Neural cell (in vitro differentiated cells): ENCODE results near the gene HLA-DQA1.

Source experiments
- EP300 ChIP-seq: fragments of 450-650 bp; conservative IDR thresholded peaks from 2 replicates; pipeline ENCODE4 v1.6.1; 2014; ENCODE audit warnings: antibody characterized with exemption, mild to moderate bottlenecking, moderate library complexity; ENCODE audit not compliant: poor library complexity, severe bottlenecking
- EZH2 ChIP-seq: fragments of 200-600, 300-800 bp; shearing (Covaris generic), sonication (generic); IDR thresholded peaks from 2 replicates; pipeline ENCODE4 v1.6.1; 2014; ENCODE audit warnings: antibody characterized with exemption, low read length, borderline replicate concordance, mild to moderate bottlenecking; ENCODE audit not compliant: insufficient read depth, poor library complexity, severe bottlenecking
- MXI1 ChIP-seq: fragments of 450-650 bp; conservative IDR thresholded peaks from 2 replicates; pipeline ENCODE4 v1.6.1; 2014; ENCODE audit warnings: antibody characterized with exemption, mild to moderate bottlenecking; ENCODE audit not compliant: poor library complexity, severe bottlenecking
- SMC3 ChIP-seq: fragments of 450-650 bp; conservative IDR thresholded peaks from 2 replicates; pipeline ENCODE4 v1.6.1; 2014; ENCODE audit warnings: antibody characterized with exemption, mild to moderate bottlenecking, moderate library complexity; ENCODE audit not compliant: poor library complexity
- TAF1 ChIP-seq: IDR thresholded peaks from 2 replicates; pipeline ENCODE4 v1.6.1; 2012; ENCODE audit warnings: low read depth
- TF ChIP-seq, protein P1 (sequence below): fragments of 450-650 bp; IDR thresholded peaks from 2 replicates; pipeline ENCODE4 v1.5.1; 2014; ENCODE audit warnings: antibody characterized with exemption, mild to moderate bottlenecking, moderate library complexity; ENCODE audit not compliant: poor library complexity, severe bottlenecking
- TF ChIP-seq, protein P2 (sequence below): IDR thresholded peaks from 2 replicates; pipeline ENCODE4 v1.6.1; 2012; ENCODE audit warnings: borderline replicate concordance

- TF ChIP-seq, protein P1, sequence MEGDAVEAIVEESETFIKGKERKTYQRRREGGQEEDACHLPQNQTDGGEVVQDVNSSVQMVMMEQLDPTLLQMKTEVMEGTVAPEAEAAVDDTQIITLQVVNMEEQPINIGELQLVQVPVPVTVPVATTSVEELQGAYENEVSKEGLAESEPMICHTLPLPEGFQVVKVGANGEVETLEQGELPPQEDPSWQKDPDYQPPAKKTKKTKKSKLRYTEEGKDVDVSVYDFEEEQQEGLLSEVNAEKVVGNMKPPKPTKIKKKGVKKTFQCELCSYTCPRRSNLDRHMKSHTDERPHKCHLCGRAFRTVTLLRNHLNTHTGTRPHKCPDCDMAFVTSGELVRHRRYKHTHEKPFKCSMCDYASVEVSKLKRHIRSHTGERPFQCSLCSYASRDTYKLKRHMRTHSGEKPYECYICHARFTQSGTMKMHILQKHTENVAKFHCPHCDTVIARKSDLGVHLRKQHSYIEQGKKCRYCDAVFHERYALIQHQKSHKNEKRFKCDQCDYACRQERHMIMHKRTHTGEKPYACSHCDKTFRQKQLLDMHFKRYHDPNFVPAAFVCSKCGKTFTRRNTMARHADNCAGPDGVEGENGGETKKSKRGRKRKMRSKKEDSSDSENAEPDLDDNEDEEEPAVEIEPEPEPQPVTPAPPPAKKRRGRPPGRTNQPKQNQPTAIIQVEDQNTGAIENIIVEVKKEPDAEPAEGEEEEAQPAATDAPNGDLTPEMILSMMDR, result no peak
- TF ChIP-seq EP300, result no peak
- TF ChIP-seq SMC3, result no peak
- no peak for TF ChIP-seq TAF1
- TF ChIP-seq, protein P2, sequence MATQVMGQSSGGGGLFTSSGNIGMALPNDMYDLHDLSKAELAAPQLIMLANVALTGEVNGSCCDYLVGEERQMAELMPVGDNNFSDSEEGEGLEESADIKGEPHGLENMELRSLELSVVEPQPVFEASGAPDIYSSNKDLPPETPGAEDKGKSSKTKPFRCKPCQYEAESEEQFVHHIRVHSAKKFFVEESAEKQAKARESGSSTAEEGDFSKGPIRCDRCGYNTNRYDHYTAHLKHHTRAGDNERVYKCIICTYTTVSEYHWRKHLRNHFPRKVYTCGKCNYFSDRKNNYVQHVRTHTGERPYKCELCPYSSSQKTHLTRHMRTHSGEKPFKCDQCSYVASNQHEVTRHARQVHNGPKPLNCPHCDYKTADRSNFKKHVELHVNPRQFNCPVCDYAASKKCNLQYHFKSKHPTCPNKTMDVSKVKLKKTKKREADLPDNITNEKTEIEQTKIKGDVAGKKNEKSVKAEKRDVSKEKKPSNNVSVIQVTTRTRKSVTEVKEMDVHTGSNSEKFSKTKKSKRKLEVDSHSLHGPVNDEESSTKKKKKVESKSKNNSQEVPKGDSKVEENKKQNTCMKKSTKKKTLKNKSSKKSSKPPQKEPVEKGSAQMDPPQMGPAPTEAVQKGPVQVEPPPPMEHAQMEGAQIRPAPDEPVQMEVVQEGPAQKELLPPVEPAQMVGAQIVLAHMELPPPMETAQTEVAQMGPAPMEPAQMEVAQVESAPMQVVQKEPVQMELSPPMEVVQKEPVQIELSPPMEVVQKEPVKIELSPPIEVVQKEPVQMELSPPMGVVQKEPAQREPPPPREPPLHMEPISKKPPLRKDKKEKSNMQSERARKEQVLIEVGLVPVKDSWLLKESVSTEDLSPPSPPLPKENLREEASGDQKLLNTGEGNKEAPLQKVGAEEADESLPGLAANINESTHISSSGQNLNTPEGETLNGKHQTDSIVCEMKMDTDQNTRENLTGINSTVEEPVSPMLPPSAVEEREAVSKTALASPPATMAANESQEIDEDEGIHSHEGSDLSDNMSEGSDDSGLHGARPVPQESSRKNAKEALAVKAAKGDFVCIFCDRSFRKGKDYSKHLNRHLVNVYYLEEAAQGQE, result no peak
- no peak for TF ChIP-seq EZH2
- no peak for TF ChIP-seq MXI1
Measured at GRCh38 chr6:32603222-32603621, 34.0 kb upstream of the HLA-DQA1 start.
